HCT116 (cell line): ENCODE data around the gene ARNT2. TPM values are rescaled to one million over a fixed set of nuclear protein-coding genes. Genes with fewer than 3 reads are reported as not detected.

Experiments used
- ATAC-seq: fragments of 200-7000 bp; cut with Tn5 transposase; 2 replicates; pipeline ENCODE4 v1.9.1; 2020; ENCODE audit warnings: mild to moderate bottlenecking, moderate library complexity
- BruUV-seq: library from RNA; stranded (reverse); fragments of 400-500 nt; replicated peaks from 2 replicates; lab custom pipeline; 2021; lab: Mats Ljungman, UMichigan
- CTCF ChIA-PET: fragments of 300-600 bp; sonication (Branson Sonifier 250); formaldehyde crosslinking; loops from one replicate; lab custom pipeline; 2021; ENCODE audit warnings: antibody characterized with exemption; lab: Charles Lee
- POLR2A ChIA-PET: fragments of 300-600, 350-600 bp; sonication (Branson Sonifier 250); formaldehyde crosslinking; loops from one replicate; lab custom pipeline; 2021; ENCODE audit warnings: antibody characterized with exemption; lab: Charles Lee
- RAD21 ChIA-PET, 2 experiments: fragments of 300-600 bp; sonication (Branson Sonifier 250); formaldehyde crosslinking; loops; one replicate each; lab custom pipeline; 2023; ENCODE audit warnings: low total read pairs in 2 of 2; ENCODE audit not compliant: uncharacterized antibody in 2 of 2, unreplicated experiment in 2 of 2, low non-redundant PET in 1 of 2; lab: Charles Lee
- DNase-seq: peaks from one replicate; pipeline ENCODE4 v3.0.0-alpha.2; 2010; ENCODE audit warnings: low read depth, low spot score
- H2AFZ ChIP-seq: fragments of 200-600 bp; shearing (Covaris generic), sonication (generic); 2 replicates; pipeline ENCODE4 v1.6.1; 2017; ENCODE audit warnings: low read depth, mixed run types, mixed read lengths, antibody characterized with exemption, low read length; ENCODE audit not compliant: poor library complexity, severe bottlenecking
- H3K27ac ChIP-seq: 2 replicates; pipeline ENCODE4 v1.5.1; 2012; ENCODE audit warnings: low read depth, low read length
- H3K27me3 ChIP-seq: fragments of 200-600 bp; sonication (generic); 2 replicates; pipeline ENCODE4 v1.6.1; 2016; ENCODE audit warnings: mixed run types, low read length, mixed read lengths; ENCODE audit not compliant: insufficient read depth
- H3K36me3 ChIP-seq, 2 experiments: fragments of 200-500 bp in 1 of 2; fragments of 200-600 bp in 1 of 2; sonication (Bioruptor generic) in 1 of 2; sonication (generic) in 1 of 2; 2 replicates each; pipeline versions ENCODE4 v1.5.1 to v1.6.1; 2014 to 2016; ENCODE audit warnings: low read length in 2 of 2, inconsistent platforms in 1 of 2, mixed read lengths in 1 of 2, mixed run types in 1 of 2; ENCODE audit not compliant: insufficient read depth in 2 of 2, control insufficient read depth in 1 of 2
- H3K4me1 ChIP-seq, 2 experiments: fragments of 200-600 bp in 1 of 2; sonication (generic) in 1 of 2; 2 replicates each; pipeline versions ENCODE4 v1.5.1 to v1.6.1; 2012 to 2017; ENCODE audit warnings: low read length in 2 of 2, inconsistent platforms in 1 of 2, mild to moderate bottlenecking in 1 of 2, mixed read lengths in 1 of 2, mixed run types in 1 of 2, moderate library complexity in 1 of 2; ENCODE audit not compliant: insufficient read depth in 2 of 2, control insufficient read depth in 1 of 2
- H3K4me2 ChIP-seq: fragments of 200-600 bp; sonication (generic); 2 replicates; pipeline ENCODE4 v1.6.1; 2017; ENCODE audit warnings: mixed run types, low read length, mixed read lengths
- H3K4me3 ChIP-seq, 2 experiments: fragments of 200-600 bp in 1 of 2; sonication (generic) in 1 of 2; replicated peaks in 1 of 2; 2 replicates each; pipeline ENCODE4 v1.5.1; 2011 to 2016; ENCODE audit warnings: low read length in 2 of 2, control low read depth in 1 of 2, low read depth in 1 of 2, mild to moderate bottlenecking in 1 of 2, mixed read lengths in 1 of 2, mixed run types in 1 of 2
- H3K79me2 ChIP-seq: fragments of 200-600 bp; sonication (generic); 2 replicates; pipeline ENCODE4 v1.6.1; 2017; ENCODE audit warnings: mild to moderate bottlenecking, mixed run types, low read length, moderate library complexity, mixed read lengths; ENCODE audit not compliant: insufficient read depth
- H3K9ac ChIP-seq: fragments of 200-600 bp; sonication (generic); 2 replicates; pipeline ENCODE4 v1.6.1; 2016; ENCODE audit warnings: low read length, mixed read lengths
- H3K9me2 ChIP-seq: fragments of 200-600 bp; sonication (generic), shearing (Covaris generic); 2 replicates; pipeline ENCODE4 v1.6.1; 2017; ENCODE audit warnings: mixed run types, mild to moderate bottlenecking, moderate library complexity; ENCODE audit not compliant: insufficient read depth
- H3K9me3 ChIP-seq, 2 experiments: fragments of 200-500 bp in 1 of 2; fragments of 200-600 bp in 1 of 2; sonication (Bioruptor generic) in 1 of 2; sonication (generic) in 1 of 2; 2 replicates each; pipeline ENCODE4 v1.6.1; 2014 to 2017; ENCODE audit warnings: low read length in 2 of 2, mixed read lengths in 2 of 2, inconsistent platforms in 1 of 2, low read depth in 1 of 2, mild to moderate bottlenecking in 1 of 2, mixed run types in 1 of 2, moderate library complexity in 1 of 2; ENCODE audit not compliant: control insufficient read depth in 1 of 2, insufficient read depth in 1 of 2
- H4K20me1 ChIP-seq: fragments of 200-600 bp; sonication (generic), shearing (Covaris generic); 2 replicates; pipeline ENCODE4 v1.6.1; 2017; ENCODE audit warnings: mixed run types, mild to moderate bottlenecking, moderate library complexity; ENCODE audit not compliant: insufficient read depth
- CBX3 ChIP-seq: IDR thresholded peaks from 2 replicates; pipeline ENCODE4 v1.6.1; 2012; ENCODE audit warnings: low read depth
- CEBPB ChIP-seq: IDR thresholded peaks from 2 replicates; pipeline ENCODE4 v1.6.1; 2012; ENCODE audit warnings: low read depth
- CTCF ChIP-seq, 3 experiments: fragments of 200-600 bp in 1 of 3; sonication (generic) in 1 of 3; IDR thresholded peaks in 2 of 3; conservative IDR thresholded peaks in 1 of 3; 2 replicates each; pipeline ENCODE4 v1.5.1; 2012 to 2017; ENCODE audit warnings: low read depth in 2 of 3, low read length in 2 of 3, antibody characterized with exemption in 1 of 3, borderline replicate concordance in 1 of 3, control low read depth in 1 of 3, mild to moderate bottlenecking in 1 of 3, mixed read lengths in 1 of 3, mixed run types in 1 of 3, moderate library complexity in 1 of 3; ENCODE audit not compliant: insufficient read depth in 1 of 3
- EGR1 ChIP-seq: IDR thresholded peaks from 2 replicates; pipeline ENCODE4 v1.6.1; 2012; ENCODE audit warnings: low read depth
- EZH2 ChIP-seq: fragments of 200-600 bp; sonication (generic); IDR thresholded peaks from 2 replicates; pipeline ENCODE4 v1.6.1; 2017; ENCODE audit warnings: antibody characterized with exemption, mixed run types
- EZH2phosphoT487 ChIP-seq: fragments of 200-600 bp; IDR thresholded peaks from 2 replicates; pipeline ENCODE4 v1.6.1; 2018; ENCODE audit warnings: antibody characterized with exemption, borderline replicate concordance
- FOSL1 ChIP-seq: IDR thresholded peaks from 2 replicates; pipeline ENCODE4 v1.6.1; 2012; ENCODE audit warnings: low read depth
- JUND ChIP-seq: IDR thresholded peaks from 2 replicates; pipeline ENCODE4 v1.6.1; 2012
- POLR2A ChIP-seq: IDR thresholded peaks from 2 replicates; pipeline ENCODE4 v1.7.0; 2011; ENCODE audit warnings: borderline replicate concordance; ENCODE audit not compliant: insufficient read depth, insufficient read length; ENCODE audit errors: extremely low read depth
- POLR2AphosphoS5 ChIP-seq: IDR thresholded peaks from 2 replicates; pipeline ENCODE4 v1.6.1; 2011; ENCODE audit warnings: mild to moderate bottlenecking, low read depth, low read length, moderate library complexity
- RAD21 ChIP-seq: IDR thresholded peaks from 2 replicates; pipeline ENCODE4 v1.6.1; 2012; ENCODE audit warnings: low read depth, mild to moderate bottlenecking
- REST ChIP-seq: IDR thresholded peaks from 2 replicates; pipeline ENCODE4 v1.6.1; 2012; ENCODE audit warnings: low read depth
- SP1 ChIP-seq: IDR thresholded peaks from 2 replicates; pipeline ENCODE4 v1.6.1; 2012; ENCODE audit warnings: low read depth
- SRF ChIP-seq: IDR thresholded peaks from 2 replicates; pipeline ENCODE4 v1.6.1; 2012; ENCODE audit warnings: low read depth
- ZNF274 ChIP-seq: fragments of 200-500 bp; sonication (Bioruptor generic); IDR thresholded peaks from 2 replicates; pipeline ENCODE4 v1.6.1; 2014; ENCODE audit warnings: mild to moderate bottlenecking, low read depth, low read length, inconsistent platforms
- intact Hi-C: fragments of 100-400 bp; cut with micrococcal nuclease; formaldehyde crosslinking; loops from 2 replicates; pipeline ENCODE4 v1.10.0; 2022
- total RNA-seq: library from RNA; stranded (reverse); gene quantifications from one replicate; pipeline ENCODE4 v1.2.1, GENCODE V29; 2021; ENCODE audit not compliant: unreplicated experiment

ARNT2 gene
- total RNA-seq, 1 experiment from 2014 or later = 3.0 TPM

- H3K9me2 ChIP-seq = no peaks in the 10 kb centered on the region
- no peak overlapping the region for H3K4me3 ChIP-seq
- H3K9me3 ChIP-seq = no peaks in the 10 kb centered on the region
- POLR2A ChIA-PET = no interaction called here
- no peak overlapping the region for H3K4me2 ChIP-seq
- no peak for TF ChIP-seq CEBPB
- TF ChIP-seq ZNF274 = no peak
- no peak for TF ChIP-seq SRF
- TF ChIP-seq EZH2 = no peak
- no peak for TF ChIP-seq POLR2AphosphoS5
- no peak for TF ChIP-seq CTCF (IDR thresholded peaks at IDR 0.05 in 2 of 3, conservative IDR thresholded peaks at IDR 0.05 in 1 of 3; ENCODE audit: borderline replicate concordance in 1 of 3, insufficient read depth in 1 of 3, low read depth in 2 of 3, low read length in 2 of 3)
- no peak for TF ChIP-seq EGR1
- no peak for TF ChIP-seq POLR2A
- TF ChIP-seq RAD21 = no peak
- no peak for TF ChIP-seq SP1
- no peak for TF ChIP-seq EZH2phosphoT487
- no peak for TF ChIP-seq CBX3
- TF ChIP-seq FOSL1 = no peak
- TF ChIP-seq JUND = no peak
- TF ChIP-seq REST = no peak
- TF ChIP-seq, all 23 proteins: peak for 0
- BruUV-seq = no TSS peak
- no peak for ATAC-seq
- Histone ChIP-seq H2AFZ (no peak overlapping the region), H3K4me1 (no peaks in the 10 kb centered on the region), H3K9ac (no peak overlapping the region), H3K79me2 (no peaks in the 10 kb centered on the region), H3K27me3 (no peaks in the 10 kb centered on the region), H4K20me1 (no peaks in the 10 kb centered on the region), H3K36me3 (no peaks in the 10 kb centered on the region), H3K27ac (no peak overlapping the region)
- DNase-seq = no peak
- CTCF ChIA-PET = no interaction called here
- intact Hi-C loops = no loop called here
- RAD21 ChIA-PET = no interaction called here
Measured at GRCh38 chr15:80479191-80479590, 75.0 kb downstream of the ARNT2 start.
